HL-60 (cell line): ENCODE data around the gene ALK.

ENCODE experiments used
- DNase-seq, 2 experiments: peaks; one replicate each; pipeline ENCODE4 v3.0.0-alpha.2; 2010 to 2020; ENCODE audit warnings: low read depth in 1 of 2, low spot score in 1 of 2
- H3K27ac ChIP-seq: fragments of 250-450 bp; sonication (Bioruptor Pico); replicated peaks from 2 replicates; pipeline ENCODE4 v1.5.1; 2020; ENCODE audit warnings: mild to moderate bottlenecking, moderate library complexity
- H3K27me3 ChIP-seq: fragments of 250-450 bp; sonication (Bioruptor Pico); 2 replicates; pipeline ENCODE4 v1.5.1; 2021; ENCODE audit warnings: mild to moderate bottlenecking, moderate library complexity; ENCODE audit not compliant: insufficient read depth, poor library complexity, severe bottlenecking
- H3K4me3 ChIP-seq: replicated peaks from 2 replicates; pipeline ENCODE4 v1.5.1; 2011; ENCODE audit warnings: mild to moderate bottlenecking, control low read depth, low read length; ENCODE audit not compliant: insufficient read depth
- CTCF ChIP-seq: IDR thresholded peaks from one replicate; pipeline ENCODE4 v1.5.1; 2011; ENCODE audit warnings: low read length, control low read depth, inconsistent platforms; ENCODE audit not compliant: insufficient read depth
- GABPA ChIP-seq: IDR thresholded peaks from 2 replicates; pipeline ENCODE4 v1.6.1; 2012; ENCODE audit warnings: low read depth
- POLR2AphosphoS5 ChIP-seq: IDR thresholded peaks from 2 replicates; pipeline ENCODE4 v1.6.1; 2012; ENCODE audit warnings: low read depth
- REST ChIP-seq: IDR thresholded peaks from 2 replicates; pipeline ENCODE4 v1.6.1; 2012; ENCODE audit warnings: low read depth; ENCODE audit not compliant: insufficient replicate concordance
- SPI1 ChIP-seq: IDR thresholded peaks from 2 replicates; pipeline ENCODE4 v1.6.1; 2012; ENCODE audit warnings: low read depth, mild to moderate bottlenecking, borderline replicate concordance

Gene ALK

GRCh38 chr2:29393676-29394075 is 527.7 kb downstream of the ALK start:
- Histone ChIP-seq H3K27ac (no peak overlapping the region), H3K27me3 (no peaks in the 10 kb centered on the region), H3K4me3 (no peak overlapping the region)
- TF ChIP-seq REST, result no peak
- no peak for TF ChIP-seq POLR2AphosphoS5
- no peak for TF ChIP-seq GABPA
- no peak for TF ChIP-seq SPI1
- TF ChIP-seq CTCF, result no peak
- no peak for DNase-seq

- no peak overlapping the region for H3K4me3 ChIP-seq
- TF ChIP-seq GABPA, result no peak
- TF ChIP-seq CTCF, result no peak
- TF ChIP-seq SPI1, result no peak
- TF ChIP-seq POLR2AphosphoS5, result no peak
- TF ChIP-seq REST, result no peak
- no peaks in the 10 kb centered on the region for H3K27me3 ChIP-seq
- no peak for DNase-seq
- H3K27ac ChIP-seq, result no peak overlapping the region
Observed at GRCh38 chr2:29392774-29393173, 528.6 kb downstream of the ALK start.

- Histone ChIP-seq H3K27me3 (peaks cover 2% of the 10 kb centered on the region), H3K27ac (no peak overlapping the region), H3K4me3 (no peak overlapping the region)
- TF ChIP-seq POLR2AphosphoS5, result no peak
- no peak for TF ChIP-seq CTCF
- no peak for TF ChIP-seq GABPA
- no peak for TF ChIP-seq SPI1
- TF ChIP-seq REST, result no peak
- DNase-seq, result no peak
Observed at GRCh38 chr2:29390136-29390535, 531.2 kb downstream of the ALK start.
